ENCODE data around the gene SLC22A15.

- TF ChIP-seq CTCF (IDR thresholded peaks at IDR 0.05) (no peak), POLR2A (IDR thresholded peaks at IDR 0.05) (no peak), EP300 (IDR thresholded peaks at IDR 0.05) (no peak)
Observed at GRCh38 chr1:116044071-116044470, 67.8 kb downstream of the SLC22A15 start.
